ENCODE results near the gene SMIM29.
A peak's percentile ranks its signal among the peaks of the same experiment; 100 is the strongest.

Gene SMIM29

GRCh38 chr6:34240329-34241248 lies 8.2 kb downstream of the SMIM29 start:
- DNase-seq (ENCODE audit: low spot score), result no peak

GRCh38 chr6:34239893-34240292 lies 8.9 kb downstream of the SMIM29 start:
- DNase-seq (ENCODE audit: low spot score), result no peak

GRCh38 chr6:34239500-34239825 lies 9.3 kb downstream of the SMIM29 start:
- no peak for DNase-seq (ENCODE audit: low spot score)

- DNase-seq (ENCODE audit: low spot score), result no peak
These were observed 10.0 kb downstream of the SMIM29 start for GRCh38 chr6:34238585-34239499.

GRCh38 chr6:34237722-34238584 lies 10.9 kb downstream of the SMIM29 start:
- no peak for DNase-seq (ENCODE audit: low spot score)

- no peak for DNase-seq (ENCODE audit: low spot score)
These were observed 11.5 kb downstream of the SMIM29 start for GRCh38 chr6:34237316-34237721.

GRCh38 chr6:34236443-34237315 lies 12.1 kb downstream of the SMIM29 start, which contains the start of gene HMGA1:
Gene HMGA1 (plus strand): TSS chr6:34236873. CDS start chr6:34240781, 3,908 bp downstream.
- DNase-seq (ENCODE audit: low spot score), result peak; percentile 84

GRCh38 chr6:34236131-34236442 lies 12.7 kb downstream of the SMIM29 start:
- DNase-seq (ENCODE audit: low spot score), result no peak

- DNase-seq (ENCODE audit: low spot score), result no peak
These were observed 13.3 kb downstream of the SMIM29 start for GRCh38 chr6:34235307-34236130.

- DNase-seq (ENCODE audit: low spot score), result no peak
These were observed 14.0 kb downstream of the SMIM29 start for GRCh38 chr6:34234667-34235306.

GRCh38 chr6:34233867-34234266 lies 14.9 kb downstream of the SMIM29 start:
- DNase-seq (ENCODE audit: low spot score), result no peak

- DNase-seq (ENCODE audit: low spot score), result no peak
These were observed 15.9 kb downstream of the SMIM29 start for GRCh38 chr6:34232901-34233300.

GRCh38 chr6:34231566-34232336 lies 17.1 kb downstream of the SMIM29 start:
- no peak for DNase-seq (ENCODE audit: low spot score)

GRCh38 chr6:34230653-34231371 lies 18.0 kb downstream of the SMIM29 start:
- no peak for DNase-seq (ENCODE audit: low spot score)

GRCh38 chr6:34229877-34230276 lies 18.9 kb downstream of the SMIM29 start:
- DNase-seq (ENCODE audit: low spot score), result no peak

GRCh38 chr6:34227761-34228421 lies 20.9 kb downstream of the SMIM29 start:
- no peak for DNase-seq (ENCODE audit: low spot score)

- DNase-seq (ENCODE audit: low spot score), result no peak
These were observed 21.8 kb downstream of the SMIM29 start for GRCh38 chr6:34226731-34227586.
